Epithelial cell of prostate (primary cell): ENCODE measurements around the gene CDC45.
"Not testable (repeated sequence)": the region's sequence is repeated elsewhere in the genome, so short reads cannot be mapped to it uniquely, and the experiment has no call there.

Source experiments
- DNase-seq: peaks from one replicate; pipeline ENCODE4 v3.0.0-alpha.2; 2011; ENCODE audit warnings: low read depth, low spot score
- H3K27ac ChIP-seq: fragments of 450-650 bp; 2 replicates; pipeline ENCODE4 v1.5.1; 2017; ENCODE audit warnings: mild to moderate bottlenecking

CDC45 gene

DNA sequence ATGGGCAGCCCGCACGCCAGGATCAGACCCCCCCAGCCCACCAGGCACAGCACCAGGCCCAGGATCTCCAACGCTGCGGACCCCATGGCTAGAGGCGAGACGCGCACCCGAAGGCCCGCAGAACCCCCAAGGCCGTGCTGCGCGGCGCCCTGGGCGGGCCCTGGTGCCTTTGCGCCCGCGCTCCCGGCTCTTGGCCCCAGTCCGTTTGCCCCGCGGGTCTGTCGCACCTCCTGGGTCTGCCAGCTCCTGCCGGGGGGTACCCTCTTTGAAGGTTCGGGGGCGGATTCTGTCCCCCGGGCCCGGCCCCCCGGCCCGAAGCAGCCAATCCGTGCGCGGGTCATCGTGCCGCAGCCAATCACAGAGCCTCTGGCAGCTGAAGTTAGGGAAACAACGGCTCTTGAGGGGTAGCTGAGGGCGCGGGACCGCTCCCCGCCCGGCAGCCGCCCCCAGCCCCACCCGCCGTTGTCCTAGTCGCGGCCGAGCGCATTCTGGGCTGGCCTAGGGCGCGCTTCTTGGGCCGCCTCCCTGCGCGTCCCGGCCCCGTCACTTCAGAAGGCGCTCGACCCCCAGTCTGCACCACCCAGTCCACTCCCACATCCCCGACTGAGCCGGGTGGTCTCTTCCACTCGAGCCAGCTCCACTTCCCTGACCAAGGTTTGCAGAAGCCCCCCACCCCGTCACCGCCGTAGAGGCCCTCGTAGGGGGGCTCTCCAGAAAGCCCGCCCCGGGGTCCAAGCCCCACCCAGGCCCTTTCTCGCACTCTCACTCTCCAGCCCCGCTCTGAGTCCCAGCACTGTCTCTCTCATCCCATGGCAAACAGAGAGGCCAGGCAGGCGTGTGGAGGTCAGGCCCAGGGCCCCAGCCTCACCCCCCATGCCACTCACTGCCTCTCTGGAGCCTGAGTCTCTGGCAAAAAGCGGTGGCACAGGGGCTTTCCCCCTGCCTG is 44.7 kb downstream of the CDC45 start, which contains the start of gene CLDN5:
Gene CLDN5 (minus strand): TSS at position 241 of the 946 bp plus-strand sequence. CDS start 155 bp downstream, at position 86.
- DNase-seq = no peak
- H3K27ac ChIP-seq = no peak within 1 kb of the TSS

DNA sequence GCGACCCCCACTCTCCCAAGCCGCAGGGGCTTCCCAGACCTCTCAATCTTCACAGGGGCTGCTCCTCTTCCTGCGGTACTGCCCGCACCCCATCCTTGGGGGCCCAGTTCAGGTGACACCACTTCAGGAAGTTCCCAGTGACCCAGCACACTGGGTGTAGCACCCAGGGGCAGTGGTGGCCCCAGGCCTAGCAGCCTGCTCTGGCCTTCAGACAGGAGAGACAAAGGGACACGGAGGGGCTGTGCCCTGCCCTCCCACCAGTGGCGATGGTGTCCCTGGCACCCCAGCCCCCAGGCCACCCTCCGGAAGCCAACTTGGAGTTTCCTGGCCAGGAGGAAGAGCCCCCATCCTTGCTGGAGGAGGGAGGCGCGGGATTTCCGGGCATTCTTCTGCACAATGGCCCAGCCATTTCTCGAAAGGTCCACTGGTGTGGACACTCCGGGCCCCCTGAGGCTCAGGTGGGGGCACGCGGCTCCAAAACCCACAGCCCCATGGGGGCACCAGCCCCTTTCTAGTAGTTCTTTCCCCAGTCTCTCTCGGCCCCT is 45.5 kb downstream of the CDC45 start:
- DNase-seq = no peak
- no peak overlapping the region for H3K27ac ChIP-seq

DNA sequence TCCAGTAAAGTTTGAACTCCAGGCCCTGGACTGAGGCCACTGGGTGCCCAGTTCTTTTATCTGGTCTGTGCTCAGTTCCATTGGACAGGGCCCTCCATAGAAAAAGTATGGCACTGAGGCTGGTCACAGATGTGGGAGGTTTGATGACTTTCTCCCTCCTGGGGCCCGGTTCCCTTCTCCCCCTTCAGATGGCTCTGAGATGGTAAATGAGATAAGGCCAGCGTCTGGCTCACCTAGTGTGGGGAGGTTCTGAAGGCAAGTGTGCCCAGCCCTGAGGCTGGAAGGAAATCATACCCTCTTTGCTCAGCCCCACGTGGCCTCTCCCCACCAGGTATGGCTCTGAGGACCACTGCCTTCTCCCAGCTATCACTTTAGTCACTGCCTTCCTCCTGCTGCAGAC is 45.9 kb downstream of the CDC45 start:
- DNase-seq = no peak

GRCh38 chr22:19526076-19526701 is 46.5 kb downstream of the CDC45 start:
- no peak for DNase-seq
- H3K27ac ChIP-seq = no peak overlapping the region

More for the DNA sequence above, 45.9 kb downstream of the CDC45 start:
- H3K27ac ChIP-seq = no peak overlapping the region

GRCh38 chr22:19526702-19527111 is 47.0 kb downstream of the CDC45 start:
- no peak overlapping the region for H3K27ac ChIP-seq

DNA sequence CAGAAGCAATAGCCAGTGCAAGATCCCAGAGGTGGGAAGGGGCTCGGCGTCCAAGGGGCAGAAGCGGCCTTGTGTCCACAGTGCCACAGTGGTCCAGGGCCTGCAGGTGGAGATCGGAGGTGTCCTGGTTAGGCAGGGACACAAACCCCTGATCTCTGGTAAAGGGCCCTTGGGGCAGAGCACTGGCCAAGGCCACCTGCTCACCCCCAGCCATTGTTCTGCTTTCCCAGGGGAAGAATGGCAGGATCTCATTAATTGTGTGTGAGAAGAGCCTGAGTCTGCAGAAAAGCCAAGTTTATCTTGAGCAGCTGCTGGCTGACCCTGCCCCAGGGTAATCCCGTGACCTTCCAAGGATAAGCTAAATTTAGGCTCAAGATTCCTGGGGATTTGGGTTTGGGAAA is 47.6 kb downstream of the CDC45 start:
- no peak overlapping the region for H3K27ac ChIP-seq
- DNase-seq = no peak

More at GRCh38 chr22:19526702-19527111, 47.0 kb downstream of the CDC45 start:
- no peak for DNase-seq

DNA sequence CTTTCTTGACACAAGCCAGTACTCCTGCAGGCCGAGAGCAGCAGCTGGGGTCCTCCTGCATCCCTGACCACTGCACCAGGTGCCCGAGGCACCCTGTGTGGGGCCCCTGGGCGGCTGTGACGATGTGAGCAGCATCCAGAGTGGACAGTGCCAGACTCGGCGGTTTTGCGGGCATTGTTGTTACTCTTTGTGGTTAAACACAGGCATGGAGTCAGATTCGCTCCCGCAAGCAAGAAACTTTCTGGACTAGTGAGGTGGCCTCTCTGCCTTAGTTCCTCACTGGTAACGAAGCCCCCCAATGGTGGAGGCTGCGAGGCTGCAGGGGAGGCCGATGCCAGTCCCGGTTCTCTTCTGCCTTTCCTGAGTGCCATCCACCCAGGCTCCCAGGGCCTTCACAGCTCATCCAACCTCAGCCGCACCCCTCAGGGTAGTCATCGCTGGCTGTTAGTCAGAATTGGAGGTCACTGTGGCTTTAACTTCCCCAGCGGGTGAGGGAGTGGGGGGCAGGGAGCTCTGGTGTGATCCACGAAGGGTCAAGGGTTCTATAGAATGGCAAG is 48.2 kb downstream of the CDC45 start:
- no peak for DNase-seq
- H3K27ac ChIP-seq = no peak overlapping the region

DNA sequence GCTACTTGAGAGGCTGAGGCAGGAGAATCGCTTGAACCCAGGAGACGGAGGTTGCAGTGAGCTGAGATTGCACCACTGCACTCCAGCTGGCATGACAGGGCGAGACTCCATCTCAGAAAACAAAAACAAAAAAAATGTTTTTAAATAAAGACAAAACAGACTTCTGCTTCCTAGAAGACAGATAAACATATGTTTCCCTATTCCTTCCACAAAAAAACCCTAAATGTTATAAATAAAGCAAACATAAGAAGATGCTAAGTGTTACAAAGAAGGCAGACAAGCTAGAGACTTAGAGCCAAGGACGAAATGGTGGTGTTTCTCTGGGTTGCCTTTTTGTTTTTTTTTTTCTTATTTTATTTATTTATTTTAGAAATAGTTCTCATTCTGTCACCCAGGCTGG is 50.1 kb downstream of the CDC45 start:
- no peak for DNase-seq
- H3K27ac ChIP-seq = no peak overlapping the region

DNA sequence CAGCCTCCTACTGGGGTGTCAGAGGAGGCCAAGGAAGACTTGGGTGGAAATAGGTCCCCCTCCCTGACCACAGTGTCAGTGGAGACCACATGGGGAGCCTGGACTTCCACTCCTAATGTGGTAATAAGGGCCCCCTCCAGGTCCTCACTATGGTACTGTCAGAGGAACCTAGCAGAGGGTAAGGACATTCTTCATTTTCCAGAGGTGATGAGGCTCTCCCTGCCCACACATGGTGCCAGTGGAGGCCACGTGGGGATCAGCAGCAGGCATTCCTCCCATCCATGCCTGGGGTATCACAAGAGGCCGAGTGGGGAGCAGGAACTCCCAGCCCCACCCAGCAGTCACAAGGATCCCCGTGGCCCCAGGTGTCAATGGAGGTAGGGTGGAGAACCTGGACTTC is 51.0 kb downstream of the CDC45 start:
- no peak overlapping the region for H3K27ac ChIP-seq
- no peak for DNase-seq

DNA sequence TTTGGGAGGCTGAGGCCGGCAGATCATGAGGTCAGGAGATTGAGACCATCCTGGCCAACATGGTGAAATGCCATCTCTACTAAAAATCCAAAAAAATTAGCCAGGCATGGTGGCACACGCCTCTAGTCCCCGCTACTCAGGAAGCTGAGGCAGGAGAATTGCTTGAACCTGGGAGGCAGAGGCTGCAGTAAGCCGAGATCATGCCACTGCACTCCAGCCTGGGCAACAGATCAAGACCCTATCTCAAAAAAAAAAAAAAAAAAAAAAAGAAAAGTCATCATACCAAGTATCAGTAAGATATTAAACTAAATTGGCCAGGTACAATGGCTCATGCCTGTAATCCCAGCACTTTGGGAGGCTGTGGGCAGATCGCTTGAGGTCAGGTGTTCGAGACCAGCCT is 51.6 kb downstream of the CDC45 start:
- not testable (repeated sequence) for DNase-seq, H3K27ac ChIP-seq

GRCh38 chr22:19533049-19533626 is 53.4 kb downstream of the CDC45 start:
- no peak overlapping the region for H3K27ac ChIP-seq
- DNase-seq = no peak

- DNase-seq = no peak
- H3K27ac ChIP-seq = no peak overlapping the region
These were observed 54.1 kb downstream of the CDC45 start for GRCh38 chr22:19533857-19534256.

- no peak overlapping the region for H3K27ac ChIP-seq
- no peak for DNase-seq
These were observed 55.3 kb downstream of the CDC45 start for GRCh38 chr22:19535001-19535400.

DNA sequence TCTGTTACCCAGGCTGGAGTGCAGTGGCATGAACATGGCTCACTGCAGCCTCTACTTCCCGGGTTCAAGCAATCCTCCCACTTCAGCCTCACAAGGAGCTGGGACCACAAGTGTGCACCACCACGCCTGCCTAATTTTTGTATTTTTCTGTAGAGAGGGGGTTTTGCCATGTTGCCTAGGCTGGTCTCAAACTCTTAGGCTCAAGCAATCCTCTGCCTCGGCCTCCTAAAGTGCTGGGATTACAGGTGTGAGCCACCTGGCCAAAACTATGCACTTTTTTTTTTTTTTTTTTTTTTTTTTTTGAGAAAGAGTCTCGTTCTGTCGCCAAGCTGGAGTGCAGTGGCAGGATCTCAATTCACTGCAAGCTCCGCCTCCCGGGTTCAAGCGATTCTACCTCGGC is 56.8 kb downstream of the CDC45 start:
- H3K27ac ChIP-seq = no peak overlapping the region
- no peak for DNase-seq

DNA sequence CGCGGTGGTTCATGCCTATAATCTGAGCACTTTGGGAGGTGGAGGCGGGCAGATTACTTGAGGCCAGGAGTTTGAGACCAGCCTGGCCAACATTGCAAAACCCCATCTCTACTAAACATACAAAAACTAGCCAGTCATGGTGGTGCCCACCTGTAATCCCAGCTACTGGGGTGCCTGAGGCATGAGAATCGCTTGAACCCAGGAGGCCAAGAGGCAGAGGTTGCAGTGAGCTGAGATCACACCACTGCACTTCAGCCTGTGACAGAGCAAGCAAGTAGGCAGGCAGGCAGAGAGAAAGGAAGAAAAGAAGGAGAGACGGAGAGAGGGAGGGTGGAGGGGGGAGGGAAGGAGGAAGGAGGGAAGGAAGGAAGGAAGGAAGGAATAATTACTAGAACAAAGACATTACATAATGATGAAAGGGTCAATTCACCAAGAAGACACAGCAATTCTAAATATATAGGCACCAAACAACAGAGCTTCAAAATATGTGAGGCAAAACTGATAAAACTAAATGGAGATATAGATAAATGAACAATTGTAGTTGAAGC is 58.3 kb downstream of the CDC45 start:
- DNase-seq = no peak
- H3K27ac ChIP-seq = no peak overlapping the region

DNA sequence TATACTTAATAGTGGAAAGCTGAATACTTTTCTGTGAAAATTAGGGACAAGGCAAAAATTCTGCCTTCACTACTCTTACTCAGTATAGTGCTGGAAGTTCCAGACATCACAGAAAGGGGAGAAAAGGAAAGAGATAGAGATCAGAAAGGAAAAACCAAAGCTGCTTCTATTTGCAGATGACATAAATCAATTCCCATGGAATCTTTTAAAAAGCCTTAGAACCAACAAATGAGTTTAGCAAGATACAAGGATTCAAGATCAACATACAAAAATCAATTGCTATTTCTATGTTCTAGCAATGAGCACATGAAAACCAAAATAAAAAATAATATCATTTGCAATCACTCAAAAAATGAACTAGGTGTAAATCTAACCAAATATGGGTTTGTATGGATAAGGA is 60.7 kb downstream of the CDC45 start:
- DNase-seq = no peak
- no peak overlapping the region for H3K27ac ChIP-seq

- DNase-seq = no peak
These were observed 64.4 kb downstream of the CDC45 start for GRCh38 chr22:19543970-19544708.

DNA sequence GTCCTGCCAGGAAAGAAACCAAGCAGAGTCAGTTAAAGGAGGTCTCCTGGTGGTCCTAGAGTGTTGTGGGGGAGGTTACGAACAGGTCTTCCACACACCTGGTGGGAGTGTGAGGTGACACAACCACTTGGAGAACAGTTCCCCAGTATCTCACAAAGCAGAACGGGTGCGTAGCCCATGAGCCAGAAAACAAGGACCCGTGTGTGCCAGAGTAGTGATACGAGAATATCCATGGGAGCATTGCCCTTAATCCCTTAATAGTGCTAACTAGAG is 66.2 kb downstream of the CDC45 start:
- no peak for DNase-seq
- no peak overlapping the region for H3K27ac ChIP-seq

More at GRCh38 chr22:19543970-19544708, 64.4 kb downstream of the CDC45 start:
- H3K27ac ChIP-seq = no peak overlapping the region

GRCh38 chr22:19546680-19547079 is 67.0 kb downstream of the CDC45 start:
- no peak for DNase-seq
- no peak overlapping the region for H3K27ac ChIP-seq

DNA sequence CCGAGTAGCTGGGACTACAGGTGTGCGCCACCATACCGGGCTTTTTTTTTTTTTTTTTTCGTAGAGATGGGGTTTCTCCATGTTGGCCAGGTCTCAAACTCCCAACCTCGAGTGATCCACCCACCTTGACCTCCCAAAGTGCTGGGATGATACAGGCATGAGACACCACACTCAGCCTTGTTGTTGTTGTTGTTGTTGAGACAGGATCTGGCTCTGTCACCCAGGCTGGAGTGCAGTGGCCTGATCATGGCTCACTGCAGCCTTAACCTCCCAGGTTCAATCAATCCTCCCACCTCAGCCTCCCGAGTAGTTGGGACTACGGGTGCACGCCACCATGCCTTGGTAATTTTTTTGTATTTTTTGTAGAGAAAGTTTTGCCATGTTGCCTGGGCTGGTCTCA is 67.9 kb downstream of the CDC45 start:
- no peak for DNase-seq
- H3K27ac ChIP-seq = no peak overlapping the region
